B cell (primary cell): ENCODE results near the gene CMTM8.

Source experiments
- CTCF ChIP-seq: fragments of 200-600 bp; IDR thresholded peaks from one replicate; pipeline ENCODE4 v1.8.0; 2022; ENCODE audit warnings: antibody characterized with exemption, mild to moderate bottlenecking
- EZH2 ChIP-seq: IDR thresholded peaks from 2 replicates; pipeline ENCODE4 v1.6.1; 2012; ENCODE audit warnings: borderline replicate concordance, low read depth, mild to moderate bottlenecking, moderate library complexity, low read length; ENCODE audit not compliant: insufficient read depth, poor library complexity, severe bottlenecking

- TF ChIP-seq CTCF (no peak), EZH2 (no peak)
Observed at GRCh38 chr3:32189693-32190092, 48.8 kb upstream of the CMTM8 start.
